ENCODE results near the gene CITED2.
"Not testable (repeated sequence)": the region's sequence is repeated elsewhere in the genome, so short reads cannot be mapped to it uniquely, and the experiment has no call there.

Gene CITED2

GRCh38 chr6:139374357-139375225 lies at the start of gene CITED2:
CITED2 (minus strand) TSS chr6:139374648; CDS start chr6:139373944, 704 bp downstream.
- peak; percentile 93 for DNase-seq
- ATAC-seq, result peak; percentile 77

GRCh38 chr6:139423037-139423703 lies 48.7 kb upstream of the CITED2 start:
- ATAC-seq (no peak), DNase-seq (no peak)

GRCh38 chr6:139422105-139423036 lies 47.9 kb upstream of the CITED2 start:
- ATAC-seq (no peak), DNase-seq (no peak)

- no peak for ATAC-seq
- DNase-seq, result no peak
Observed at GRCh38 chr6:139418481-139419132, 44.2 kb upstream of the CITED2 start.

GRCh38 chr6:139416146-139416545 lies 41.7 kb upstream of the CITED2 start:
- DNase-seq, result no peak
- no peak for ATAC-seq

GRCh38 chr6:139415365-139415764 lies 40.9 kb upstream of the CITED2 start:
- DNase-seq (no peak), ATAC-seq (no peak)

GRCh38 chr6:139412103-139412502 lies 37.7 kb upstream of the CITED2 start:
- not testable (repeated sequence) for DNase-seq, ATAC-seq

GRCh38 chr6:139409026-139409425 lies 34.6 kb upstream of the CITED2 start:
- no peak for DNase-seq

GRCh38 chr6:139407718-139408222 lies 33.3 kb upstream of the CITED2 start:
- DNase-seq (no peak), ATAC-seq (no peak)

More at GRCh38 chr6:139409026-139409425, 34.6 kb upstream of the CITED2 start:
- no peak for ATAC-seq

GRCh38 chr6:139406577-139407343 lies 32.3 kb upstream of the CITED2 start:
- no peak for DNase-seq
- no peak for ATAC-seq

GRCh38 chr6:139402876-139403386 lies 28.5 kb upstream of the CITED2 start:
- ATAC-seq (no peak), DNase-seq (no peak)

- ATAC-seq (no peak), DNase-seq (no peak)
Observed at GRCh38 chr6:139398658-139399057, 24.2 kb upstream of the CITED2 start.

- ATAC-seq, result no peak
- no peak for DNase-seq
Observed at GRCh38 chr6:139395891-139396301, 21.4 kb upstream of the CITED2 start.

- ATAC-seq (no peak), DNase-seq (no peak)
Observed at GRCh38 chr6:139395371-139395770, 20.9 kb upstream of the CITED2 start.

GRCh38 chr6:139394027-139394649 lies 19.7 kb upstream of the CITED2 start:
- ATAC-seq (no peak), DNase-seq (no peak)

- no peak for DNase-seq
- ATAC-seq, result peak; percentile 55
Observed at GRCh38 chr6:139392794-139393193, 18.3 kb upstream of the CITED2 start.

- DNase-seq (no peak), ATAC-seq (no peak)
Observed at GRCh38 chr6:139391709-139392108, 17.3 kb upstream of the CITED2 start.

- DNase-seq, result no peak
- ATAC-seq, result no peak
Observed at GRCh38 chr6:139390447-139390846, 16.0 kb upstream of the CITED2 start.

- DNase-seq (no peak), ATAC-seq (no peak)
Observed at GRCh38 chr6:139388384-139388783, 13.9 kb upstream of the CITED2 start.

- no peak for DNase-seq
- no peak for ATAC-seq
Observed at GRCh38 chr6:139386404-139386803, 12.0 kb upstream of the CITED2 start.

All from stimulated activated naive CD8-positive, alpha-beta T cell treated with anti-CD3 and anti-CD28 coated beads, Interleukin-15, Interleukin-2, amounts not matched to agents 100 U/mL and 50 U/mL, for 24 hours (primary cell).